ENCODE data around the gene TMEM135. TPM values are rescaled to one million over a fixed set of nuclear protein-coding genes. Genes with fewer than 3 reads are reported as not detected.

TMEM135 gene
- 7.7 and 14.3 TPM in 2 replicates for total RNA-seq

GRCh38 chr11:87037450-87038234, at the start of gene TMEM135:
Gene TMEM135, plus strand, starts transcription at chr11:87037934. Its CDS starts 112 bp downstream, at chr11:87038046.

Other genes starting within 250 kb of the TMEM135 start
- 102 and 104 TPM in 2 replicates for gene PRSS23, start 237.4 kb upstream of the TMEM135 start, total RNA-seq
- gene FZD4, start 82.5 kb upstream of the TMEM135 start, total RNA-seq: 0.85 and 1.2 TPM in 2 replicates

All from tracheal epithelial cell (primary cell).